ENCODE measurements around the gene GNAL.

- no peak for TF ChIP-seq CTCF (conservative IDR thresholded peaks at IDR 0.05; ENCODE audit: low read depth, low read length)
- TF ChIP-seq EZH2 (IDR thresholded peaks at IDR 0.05; ENCODE audit: borderline replicate concordance, low read depth, low read length, poor library complexity, severe bottlenecking): no peak
Observed at GRCh38 chr18:11868230-11868629, 179.2 kb downstream of the GNAL start.

All from A673 (cell line).